NB4 (cell line): Measurements from ENCODE around the gene PRIMA1.

ENCODE experiments used
- DNase-seq: peaks from one replicate; pipeline ENCODE4 v3.0.0; 2010; ENCODE audit warnings: low read depth
- H3K4me3 ChIP-seq: one replicate; pipeline ENCODE4 v1.5.1; 2011; ENCODE audit warnings: mild to moderate bottlenecking, low read depth, low read length, moderate library complexity
- MAX ChIP-seq: IDR thresholded peaks from 2 replicates; pipeline ENCODE4 v1.6.1; 2011; ENCODE audit warnings: low read depth, low read length
- MYC ChIP-seq: IDR thresholded peaks from 2 replicates; pipeline ENCODE4 v1.6.1; 2011; ENCODE audit warnings: low read depth, low read length
- POLR2A ChIP-seq: IDR thresholded peaks from 2 replicates; pipeline ENCODE4 v1.6.1; 2011; ENCODE audit warnings: mild to moderate bottlenecking; ENCODE audit not compliant: insufficient read length; ENCODE audit errors: extremely low read depth
- TF ChIP-seq, protein P1 (sequence below): IDR thresholded peaks from one replicate; pipeline ENCODE4 v1.5.1; 2012; ENCODE audit warnings: low read depth, low read length

PRIMA1 gene

GRCh38 chr14:93712079-93712837 is 76.0 kb downstream of the PRIMA1 start:
- TF ChIP-seq POLR2A (no peak), MAX (no peak), MYC (no peak)
- TF ChIP-seq, protein P1, sequence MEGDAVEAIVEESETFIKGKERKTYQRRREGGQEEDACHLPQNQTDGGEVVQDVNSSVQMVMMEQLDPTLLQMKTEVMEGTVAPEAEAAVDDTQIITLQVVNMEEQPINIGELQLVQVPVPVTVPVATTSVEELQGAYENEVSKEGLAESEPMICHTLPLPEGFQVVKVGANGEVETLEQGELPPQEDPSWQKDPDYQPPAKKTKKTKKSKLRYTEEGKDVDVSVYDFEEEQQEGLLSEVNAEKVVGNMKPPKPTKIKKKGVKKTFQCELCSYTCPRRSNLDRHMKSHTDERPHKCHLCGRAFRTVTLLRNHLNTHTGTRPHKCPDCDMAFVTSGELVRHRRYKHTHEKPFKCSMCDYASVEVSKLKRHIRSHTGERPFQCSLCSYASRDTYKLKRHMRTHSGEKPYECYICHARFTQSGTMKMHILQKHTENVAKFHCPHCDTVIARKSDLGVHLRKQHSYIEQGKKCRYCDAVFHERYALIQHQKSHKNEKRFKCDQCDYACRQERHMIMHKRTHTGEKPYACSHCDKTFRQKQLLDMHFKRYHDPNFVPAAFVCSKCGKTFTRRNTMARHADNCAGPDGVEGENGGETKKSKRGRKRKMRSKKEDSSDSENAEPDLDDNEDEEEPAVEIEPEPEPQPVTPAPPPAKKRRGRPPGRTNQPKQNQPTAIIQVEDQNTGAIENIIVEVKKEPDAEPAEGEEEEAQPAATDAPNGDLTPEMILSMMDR: no peak
- no peak overlapping the region for H3K4me3 ChIP-seq
- no peak for DNase-seq

DNA sequence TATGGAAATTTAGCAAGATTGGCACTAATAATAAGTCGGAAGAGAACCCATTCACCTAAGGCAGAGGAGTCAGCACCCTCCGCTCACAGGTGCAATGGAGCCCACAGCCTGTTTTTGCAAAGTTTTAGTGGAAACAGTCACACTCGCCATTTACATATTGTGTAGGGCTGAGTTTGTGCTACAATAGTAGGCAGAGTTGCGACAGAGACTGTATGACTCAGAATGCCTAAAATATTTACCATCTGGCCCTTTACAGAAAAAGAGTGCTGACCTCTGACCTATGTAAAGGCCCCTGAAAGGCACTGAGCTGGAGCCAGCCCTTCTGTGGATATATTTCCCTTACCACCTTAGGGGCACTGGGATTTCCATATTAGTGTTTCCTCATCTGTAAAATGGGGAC is 79.0 kb downstream of the PRIMA1 start:
- TF ChIP-seq POLR2A (no peak), MAX (no peak), MYC (peak; percentile 27; the same call in 1 of the 2 replicates)
- TF ChIP-seq, protein P1: no peak
- no peak overlapping the region for H3K4me3 ChIP-seq
- DNase-seq: peak; percentile 77

DNA sequence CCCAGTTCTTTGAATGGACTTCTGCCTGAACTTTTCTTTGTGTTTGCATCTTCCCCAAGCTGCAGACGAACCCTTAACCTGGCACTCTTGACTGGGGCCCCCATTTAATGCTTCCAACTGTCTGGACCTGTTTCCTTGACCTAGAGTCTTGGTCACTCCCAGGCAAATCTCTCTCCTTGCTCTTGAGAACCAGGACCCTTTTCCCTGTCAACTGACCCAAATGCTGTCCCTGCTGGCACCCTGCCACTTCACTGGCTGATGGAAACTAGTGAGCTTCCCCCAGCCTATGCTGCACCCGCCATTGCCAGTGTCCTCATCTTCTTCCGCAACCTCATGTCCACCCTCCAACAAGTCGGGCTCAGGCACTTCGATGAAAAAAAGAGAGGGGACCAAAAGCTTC is 79.5 kb downstream of the PRIMA1 start:
- TF ChIP-seq POLR2A (no peak), MYC (no peak), MAX (no peak)
- TF ChIP-seq, protein P1: no peak
- H3K4me3 ChIP-seq: no peak overlapping the region
- DNase-seq: no peak

DNA sequence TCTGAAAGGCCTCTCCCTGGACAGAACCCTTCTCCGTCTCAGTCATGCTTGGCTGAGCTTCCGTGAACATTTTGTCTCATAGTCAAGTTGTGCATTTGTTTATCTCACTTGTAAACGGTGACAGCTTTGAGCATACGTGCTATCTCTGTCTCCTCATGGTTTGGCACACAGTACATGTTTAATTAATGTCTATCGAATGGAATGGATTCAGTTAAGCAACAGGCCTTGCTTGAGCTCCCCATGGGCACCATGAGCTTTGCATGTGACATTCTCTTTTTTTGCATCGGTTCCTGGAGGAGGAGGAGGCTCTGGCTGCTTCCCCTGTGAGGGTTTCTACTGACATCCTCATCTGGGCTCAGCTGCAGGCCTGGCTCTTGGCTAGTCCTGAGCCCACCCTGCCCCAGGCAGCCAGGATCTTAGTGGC is 80.0 kb downstream of the PRIMA1 start:
- DNase-seq: no peak
- TF ChIP-seq POLR2A (no peak), MYC (no peak), MAX (no peak)
- TF ChIP-seq, protein P1: no peak
- no peak overlapping the region for H3K4me3 ChIP-seq

DNA sequence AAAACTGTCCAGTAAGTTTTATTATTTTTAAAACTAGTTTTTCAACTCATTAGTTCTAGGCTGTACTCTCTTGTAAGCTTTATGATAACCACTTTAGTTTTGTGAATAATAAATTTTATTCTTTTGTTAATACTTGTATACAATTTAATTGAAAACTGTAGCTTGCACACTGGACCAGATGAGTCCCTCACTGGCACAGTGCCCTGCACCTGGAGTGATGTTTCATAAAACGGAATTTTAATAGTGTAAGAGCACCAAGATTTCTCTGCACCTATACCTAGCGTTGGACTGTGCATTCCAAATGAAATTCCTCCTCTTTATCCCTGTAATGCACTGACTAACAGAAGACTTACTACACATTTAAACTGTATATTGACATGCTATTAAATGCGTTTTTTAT is 80.8 kb downstream of the PRIMA1 start:
- DNase-seq: no peak
- no peak overlapping the region for H3K4me3 ChIP-seq
- TF ChIP-seq MAX (no peak), MYC (no peak), POLR2A (no peak)
- TF ChIP-seq, protein P1: no peak
